Colonic mucosa (tissue), 4 donors: ENCODE data around the gene KIAA2012. TPM values are rescaled to one million over a fixed set of nuclear protein-coding genes. Genes with fewer than 3 reads are reported as not detected.

Source experiments
- DNase-seq: peaks from one replicate; pipeline ENCODE4 v3.0.0-alpha.2; 2020
- H3K27ac ChIP-seq: fragments of 200-600 bp; one replicate; pipeline ENCODE4 v1.8.0; 2021
- H3K27me3 ChIP-seq: fragments of 200-600 bp; one replicate; pipeline ENCODE4 v1.8.0; 2021
- H3K36me3 ChIP-seq: fragments of 200-600 bp; one replicate; pipeline ENCODE4 v1.8.0; 2021
- H3K4me1 ChIP-seq: fragments of 200-600 bp; one replicate; pipeline ENCODE4 v1.8.0; 2021; ENCODE audit warnings: mild to moderate bottlenecking
- H3K4me3 ChIP-seq: fragments of 200-600 bp; one replicate; pipeline ENCODE4 v1.8.0; 2021
- H3K9ac ChIP-seq, 2 donors: one replicate each; pipeline ENCODE4 v1.7.0; 2013; ENCODE audit warnings: control low read depth in 2 of 2, low read depth in 2 of 2, low read length in 2 of 2
- H3K9me3 ChIP-seq: fragments of 200-600 bp; one replicate; pipeline ENCODE4 v1.8.0; 2021
- intact Hi-C: fragments of 100-400 bp; cut with DNase I; formaldehyde crosslinking; loops from one replicate; pipeline ENCODE4 v1.14.1; 2022
- total RNA-seq, 2 donors: library from RNA; stranded (reverse); fragmentation: NEBNext Ultra II Directional in 1 of 2; extraction: Animal tissue kit (Norgen Biotek cat#: 25700) in 1 of 2; gene quantifications; one replicate each; pipeline ENCODE4 v1.2.1, GENCODE V29; 2021
- TF ChIP-seq, protein P1 (sequence below): fragments of 200-600 bp; IDR thresholded peaks from one replicate; pipeline ENCODE4 v1.8.0; 2022; ENCODE audit warnings: antibody characterized with exemption, mild to moderate bottlenecking
- donor health status: healthy.
- donor health status: DM: no; HTN: no; CAD: no.
- donor health status: DM: no; HTN: no; CAD: no.

The KIAA2012 gene
- total RNA-seq, 2 donors from 2014 or later = not detected

DNA sequence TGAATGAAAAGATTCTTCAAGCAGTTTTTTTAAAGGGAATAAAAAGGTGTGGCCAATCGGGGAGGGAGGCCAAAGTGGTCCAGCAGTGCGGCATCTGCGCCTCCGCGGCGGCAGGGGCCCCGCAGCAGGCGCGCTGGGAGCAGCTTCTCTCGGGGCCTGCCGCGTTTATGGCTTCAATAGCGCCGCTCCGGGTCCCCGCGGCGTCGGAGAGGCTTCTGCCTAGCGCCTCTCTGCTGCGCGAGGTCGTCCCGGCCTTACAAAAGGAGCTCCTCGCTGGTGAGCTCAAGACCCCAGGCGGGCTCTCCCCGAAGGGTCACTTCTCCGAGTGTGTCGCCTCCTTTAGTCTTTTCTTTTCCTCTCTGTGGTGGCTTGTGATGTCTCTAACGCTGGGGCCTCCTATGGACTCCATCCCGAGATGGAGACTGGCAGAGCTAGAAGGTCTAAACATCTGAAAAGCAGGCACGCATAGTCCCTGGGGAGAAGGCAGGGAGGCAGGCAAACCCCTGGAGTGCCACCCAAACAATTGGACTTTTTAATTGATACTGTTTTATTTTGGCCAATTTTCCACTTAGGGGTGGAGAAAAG lies 98.3 kb downstream of the KIAA2012 start:
- intact Hi-C loops = loop anchor here (10.0 kb wide), 3 partner anchors 67 to 197 kb away; partner anchors contain the start of gene FZD7
- DNase-seq = no peak
- no peaks in the 10 kb centered on the region for H3K4me1 ChIP-seq
- H3K9ac ChIP-seq = no peak overlapping the region
- H3K27ac ChIP-seq = no peak overlapping the region
- TF ChIP-seq, protein P1, sequence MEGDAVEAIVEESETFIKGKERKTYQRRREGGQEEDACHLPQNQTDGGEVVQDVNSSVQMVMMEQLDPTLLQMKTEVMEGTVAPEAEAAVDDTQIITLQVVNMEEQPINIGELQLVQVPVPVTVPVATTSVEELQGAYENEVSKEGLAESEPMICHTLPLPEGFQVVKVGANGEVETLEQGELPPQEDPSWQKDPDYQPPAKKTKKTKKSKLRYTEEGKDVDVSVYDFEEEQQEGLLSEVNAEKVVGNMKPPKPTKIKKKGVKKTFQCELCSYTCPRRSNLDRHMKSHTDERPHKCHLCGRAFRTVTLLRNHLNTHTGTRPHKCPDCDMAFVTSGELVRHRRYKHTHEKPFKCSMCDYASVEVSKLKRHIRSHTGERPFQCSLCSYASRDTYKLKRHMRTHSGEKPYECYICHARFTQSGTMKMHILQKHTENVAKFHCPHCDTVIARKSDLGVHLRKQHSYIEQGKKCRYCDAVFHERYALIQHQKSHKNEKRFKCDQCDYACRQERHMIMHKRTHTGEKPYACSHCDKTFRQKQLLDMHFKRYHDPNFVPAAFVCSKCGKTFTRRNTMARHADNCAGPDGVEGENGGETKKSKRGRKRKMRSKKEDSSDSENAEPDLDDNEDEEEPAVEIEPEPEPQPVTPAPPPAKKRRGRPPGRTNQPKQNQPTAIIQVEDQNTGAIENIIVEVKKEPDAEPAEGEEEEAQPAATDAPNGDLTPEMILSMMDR = no peak
- no peaks in the 10 kb centered on the region for H3K36me3 ChIP-seq
- no peak overlapping the region for H3K4me3 ChIP-seq
- H3K27me3 ChIP-seq = no peaks in the 10 kb centered on the region
- H3K9me3 ChIP-seq = no peaks in the 10 kb centered on the region

- Histone ChIP-seq H3K4me3 (no peak overlapping the region), H3K9me3 (no peaks in the 10 kb centered on the region), H3K4me1 (no peaks in the 10 kb centered on the region), H3K27me3 (no peaks in the 10 kb centered on the region), H3K9ac (no peak overlapping the region), H3K27ac (no peak overlapping the region), H3K36me3 (no peaks in the 10 kb centered on the region)
- DNase-seq = no peak
- intact Hi-C loops = loop anchor here (10.0 kb wide), 3 partner anchors 68 to 198 kb away; partner anchors contain the start of gene FZD7
- TF ChIP-seq, protein P1 = no peak
These were observed 99.6 kb downstream of the KIAA2012 start for GRCh38 chr2:202172439-202173211.

GRCh38 chr2:202178346-202178958 lies 105.4 kb downstream of the KIAA2012 start:
- TF ChIP-seq, protein P1 = peak; percentile 84
- H3K4me3 ChIP-seq = no peak overlapping the region
- H3K4me1 ChIP-seq = no peaks in the 10 kb centered on the region
- no peaks in the 10 kb centered on the region for H3K27me3 ChIP-seq
- DNase-seq = peak; percentile 70
- H3K9ac ChIP-seq = no peak overlapping the region
- H3K36me3 ChIP-seq = no peaks in the 10 kb centered on the region
- no peak overlapping the region for H3K27ac ChIP-seq
- intact Hi-C loops = loop anchor here (2.0 to 10.0 kb wide), 5 partner anchors 74 to 381 kb away; partner anchors contain the start of gene FZD7
- H3K9me3 ChIP-seq = no peaks in the 10 kb centered on the region

GRCh38 chr2:202184557-202184956 lies 111.5 kb downstream of the KIAA2012 start:
- intact Hi-C loops = no loop called here
- TF ChIP-seq, protein P1 = no peak
- no peak overlapping the region for H3K9ac ChIP-seq
- no peak overlapping the region for H3K4me3 ChIP-seq
- DNase-seq = no peak
- no peak overlapping the region for H3K27ac ChIP-seq
- H3K27me3 ChIP-seq = no peaks in the 10 kb centered on the region
- no peaks in the 10 kb centered on the region for H3K4me1 ChIP-seq
- no peaks in the 10 kb centered on the region for H3K9me3 ChIP-seq
- no peaks in the 10 kb centered on the region for H3K36me3 ChIP-seq

- Histone ChIP-seq H3K4me3 (no peak overlapping the region), H3K27me3 (no peaks in the 10 kb centered on the region), H3K9ac (no peak overlapping the region), H3K9me3 (no peaks in the 10 kb centered on the region), H3K4me1 (no peaks in the 10 kb centered on the region), H3K36me3 (no peaks in the 10 kb centered on the region), H3K27ac (no peak overlapping the region)
- intact Hi-C loops = no loop called here
- TF ChIP-seq, protein P1 = no peak
- DNase-seq = no peak
These were observed 112.1 kb downstream of the KIAA2012 start for GRCh38 chr2:202185156-202185555.
